Stimulated activated CD4-positive, alpha-beta T cell treated with anti-CD3 and anti-CD28 coated beads, Interleukin-1b, Interleukin-23, amount 100 ng/mL, for 48 hours (primary cell): ENCODE results near the gene AKR7A3.
"Not testable (repeated sequence)": the region's sequence is repeated elsewhere in the genome, so short reads cannot be mapped to it uniquely, and the experiment has no call there.

Experiments used
- DNase-seq: peaks from one replicate; pipeline ENCODE4 v3.0.0-alpha.2; 2020

The AKR7A3 gene

GRCh38 chr1:19317126-19317910 lies 28.7 kb upstream of the AKR7A3 start:
- DNase-seq: no peak

- DNase-seq: no peak
These were observed 27.0 kb upstream of the AKR7A3 start for GRCh38 chr1:19315378-19316198.

GRCh38 chr1:19313961-19314882 lies 25.7 kb upstream of the AKR7A3 start:
- no peak for DNase-seq

GRCh38 chr1:19313636-19313959 lies 25.0 kb upstream of the AKR7A3 start:
- DNase-seq: no peak

GRCh38 chr1:19312782-19313635 lies 24.4 kb upstream of the AKR7A3 start:
- DNase-seq: no peak

- peak; percentile 89 for DNase-seq
These were observed 23.6 kb upstream of the AKR7A3 start, which contains the start of the genes AKR7A2 and SLC66A1 for GRCh38 chr1:19311931-19312781. TSS of gene AKR7A2 (minus strand) at chr1:19312144. CDS start at chr1:19312124, 20 bp downstream. TSS of gene SLC66A1 (plus strand) at chr1:19312326. CDS start at chr1:19317678, 5,352 bp downstream.

GRCh38 chr1:19311503-19311930 lies 22.9 kb upstream of the AKR7A3 start:
- no peak for DNase-seq

GRCh38 chr1:19310720-19311502 lies 22.3 kb upstream of the AKR7A3 start:
- DNase-seq: no peak

GRCh38 chr1:19310061-19310460 lies 21.5 kb upstream of the AKR7A3 start:
- no peak for DNase-seq

GRCh38 chr1:19309123-19309813 lies 20.7 kb upstream of the AKR7A3 start:
- DNase-seq: no peak

- DNase-seq: no peak
These were observed 19.9 kb upstream of the AKR7A3 start for GRCh38 chr1:19308509-19308907.

GRCh38 chr1:19307794-19308508 lies 19.4 kb upstream of the AKR7A3 start:
- DNase-seq: no peak

- DNase-seq: no peak
These were observed 18.4 kb upstream of the AKR7A3 start for GRCh38 chr1:19306941-19307340.

- no peak for DNase-seq
These were observed 17.3 kb upstream of the AKR7A3 start for GRCh38 chr1:19305880-19306279.

GRCh38 chr1:19304081-19304480 lies 15.5 kb upstream of the AKR7A3 start:
- DNase-seq: not testable (repeated sequence)

GRCh38 chr1:19300211-19300610 lies 11.6 kb upstream of the AKR7A3 start:
- no peak for DNase-seq

GRCh38 chr1:19294638-19295037 lies 6.1 kb upstream of the AKR7A3 start:
- DNase-seq: no peak

GRCh38 chr1:19289244-19289643 lies 674 bp upstream of the AKR7A3 start:
- no peak for DNase-seq
